GM19043 (cell line): ENCODE data around the gene ANKFY1.
A peak's percentile ranks its signal among the peaks of the same experiment; 100 is the strongest.

ENCODE experiments used
- ATAC-seq: cut with Tn5 transposase; IDR thresholded peaks from one replicate; pipeline ENCODE4 v1.9.1; 2021; ENCODE audit warnings: low read depth; ENCODE audit not compliant: unreplicated experiment

Gene ANKFY1

GRCh38 chr17:4263282-4264215 lies at the start of gene ANKFY1:
TSS of gene ANKFY1 (minus strand) at chr17:4263979. CDS start at chr17:4263941, 38 bp downstream.
- ATAC-seq: peak; percentile 84

GRCh38 chr17:4310354-4311060 lies 46.7 kb upstream of the ANKFY1 start:
- ATAC-seq: no peak

GRCh38 chr17:4309897-4310296 lies 46.1 kb upstream of the ANKFY1 start:
- ATAC-seq: no peak

GRCh38 chr17:4307179-4307930 lies 43.6 kb upstream of the ANKFY1 start:
- no peak for ATAC-seq

GRCh38 chr17:4305224-4305623 lies 41.4 kb upstream of the ANKFY1 start:
- no peak for ATAC-seq

- ATAC-seq: no peak
These were observed 40.7 kb upstream of the ANKFY1 start for GRCh38 chr17:4304417-4305027.

GRCh38 chr17:4301066-4301465 lies 37.3 kb upstream of the ANKFY1 start:
- ATAC-seq: no peak

- ATAC-seq: no peak
These were observed 33.6 kb upstream of the ANKFY1 start for GRCh38 chr17:4297351-4297750.

GRCh38 chr17:4295686-4296085 lies 31.9 kb upstream of the ANKFY1 start:
- ATAC-seq: no peak

GRCh38 chr17:4293572-4293971 lies 29.8 kb upstream of the ANKFY1 start:
- ATAC-seq: no peak

GRCh38 chr17:4287710-4288109 lies 23.9 kb upstream of the ANKFY1 start:
- ATAC-seq: no peak

- ATAC-seq: no peak
These were observed 12.7 kb upstream of the ANKFY1 start for GRCh38 chr17:4276514-4276913.

GRCh38 chr17:4272972-4273368 lies 9.2 kb upstream of the ANKFY1 start:
- ATAC-seq: no peak

GRCh38 chr17:4272213-4272971 lies 8.6 kb upstream of the ANKFY1 start:
- no peak for ATAC-seq

- no peak for ATAC-seq
These were observed 7.0 kb upstream of the ANKFY1 start for GRCh38 chr17:4270736-4271135.

- ATAC-seq: no peak
These were observed 6.1 kb upstream of the ANKFY1 start for GRCh38 chr17:4269915-4270314.

GRCh38 chr17:4267402-4267801 lies 3.6 kb upstream of the ANKFY1 start:
- ATAC-seq: no peak

GRCh38 chr17:4266550-4266949 lies 2.8 kb upstream of the ANKFY1 start:
- no peak for ATAC-seq

GRCh38 chr17:4262703-4263102 lies 1.1 kb downstream of the ANKFY1 start:
- ATAC-seq: no peak

- ATAC-seq: no peak
These were observed 2.3 kb downstream of the ANKFY1 start for GRCh38 chr17:4261452-4261851.
